Breast epithelium (tissue), 4 donors: ENCODE results near the gene IL36B. TPM values are rescaled to one million over a fixed set of nuclear protein-coding genes. Genes with fewer than 3 reads are reported as not detected.

ENCODE experiments used
- DNase-seq, 2 donors: peaks; one replicate each; pipeline ENCODE4 v3.0.0-alpha.2; 2019; ENCODE audit warnings: low spot score in 2 of 2
- H3K27ac ChIP-seq, 2 donors: fragments of 200-600 bp; sonication (generic) in 1 of 2; one replicate each; pipeline ENCODE4 v1.5.1; 2016 to 2019; ENCODE audit warnings: mild to moderate bottlenecking in 1 of 2
- H3K27me3 ChIP-seq, 2 donors: fragments of 200-600 bp; sonication (generic) in 1 of 2; one replicate each; pipeline versions ENCODE4 v1.5.1 to v1.6.0; 2017 to 2019; ENCODE audit warnings: control low read depth in 1 of 2, mild to moderate bottlenecking in 1 of 2
- H3K36me3 ChIP-seq: fragments of 200-600 bp; one replicate; pipeline ENCODE4 v1.5.1; 2019
- H3K4me1 ChIP-seq, 2 donors: fragments of 200-600 bp; sonication (generic); one replicate each; pipeline ENCODE4 v1.5.1; 2016 to 2019; ENCODE audit warnings: control low read depth in 1 of 2
- H3K4me3 ChIP-seq, 3 donors: fragments of 200-600 bp; sonication (generic); 1 replicate in 2 of 3; 2 replicates in 1 of 3; pipeline ENCODE4 v1.5.1; 2016 to 2019; ENCODE audit warnings: mild to moderate bottlenecking in 3 of 3, moderate library complexity in 2 of 3
- H3K9me3 ChIP-seq, 2 donors: fragments of 200-600 bp; sonication (generic) in 1 of 2; one replicate each; pipeline ENCODE4 v1.5.1; 2016 to 2019; ENCODE audit warnings: control low read depth in 1 of 2
- POLR2A ChIP-seq: fragments of 450-650 bp; IDR thresholded peaks from one replicate; pipeline ENCODE4 v1.6.1; 2016; ENCODE audit warnings: antibody characterized with exemption, mild to moderate bottlenecking, moderate library complexity
- POLR2AphosphoS5 ChIP-seq, 3 donors: sonication (generic); formaldehyde crosslinking; IDR thresholded peaks; one replicate each; pipeline ENCODE4 v1.6.1; 2017; ENCODE audit warnings: antibody characterized with exemption in 3 of 3
- intact Hi-C: fragments of 100-400 bp; cut with DNase I; formaldehyde crosslinking; loops from one replicate; pipeline ENCODE4 v1.15.1; 2023; ENCODE audit warnings: low total_unique reads
- total RNA-seq, 3 donors: library from RNA; depleted of rRNA; stranded (reverse); fragments of >200 nt; gene quantifications; one replicate each; pipeline ENCODE4 v1.1.0, GENCODE V29; 2016
- TF ChIP-seq, protein P1 (sequence below), 3 donors: fragments of 450-650 bp; IDR thresholded peaks; one replicate each; pipeline ENCODE4 v1.5.1; 2016 to 2017; ENCODE audit warnings: antibody characterized with exemption in 3 of 3, mild to moderate bottlenecking in 3 of 3, moderate library complexity in 3 of 3

The IL36B gene
- total RNA-seq, 3 donors from 2014 or later: not detected

DNA sequence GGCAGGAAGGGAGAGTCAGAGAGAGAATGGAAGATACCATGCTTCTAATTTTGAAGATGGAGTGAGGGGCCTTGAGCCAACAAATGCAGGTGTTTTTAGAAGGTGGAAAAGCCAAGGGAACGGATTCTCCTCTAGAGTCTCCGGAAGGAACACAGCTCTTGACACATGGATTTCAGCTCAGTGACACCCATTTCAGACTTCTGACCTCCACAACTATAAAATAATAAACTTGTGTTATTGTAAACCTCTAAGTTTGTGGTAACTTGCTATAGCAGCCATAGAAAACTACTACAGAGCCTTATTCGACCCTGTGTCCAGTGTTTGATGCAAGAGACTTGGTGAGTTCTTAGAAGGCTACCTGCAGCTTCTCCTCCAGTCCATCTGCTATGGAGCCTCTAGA, 22.9 kb upstream of the IL36B start:
- H3K4me1 ChIP-seq: no peaks in the 10 kb centered on the region
- TF ChIP-seq, protein P1, sequence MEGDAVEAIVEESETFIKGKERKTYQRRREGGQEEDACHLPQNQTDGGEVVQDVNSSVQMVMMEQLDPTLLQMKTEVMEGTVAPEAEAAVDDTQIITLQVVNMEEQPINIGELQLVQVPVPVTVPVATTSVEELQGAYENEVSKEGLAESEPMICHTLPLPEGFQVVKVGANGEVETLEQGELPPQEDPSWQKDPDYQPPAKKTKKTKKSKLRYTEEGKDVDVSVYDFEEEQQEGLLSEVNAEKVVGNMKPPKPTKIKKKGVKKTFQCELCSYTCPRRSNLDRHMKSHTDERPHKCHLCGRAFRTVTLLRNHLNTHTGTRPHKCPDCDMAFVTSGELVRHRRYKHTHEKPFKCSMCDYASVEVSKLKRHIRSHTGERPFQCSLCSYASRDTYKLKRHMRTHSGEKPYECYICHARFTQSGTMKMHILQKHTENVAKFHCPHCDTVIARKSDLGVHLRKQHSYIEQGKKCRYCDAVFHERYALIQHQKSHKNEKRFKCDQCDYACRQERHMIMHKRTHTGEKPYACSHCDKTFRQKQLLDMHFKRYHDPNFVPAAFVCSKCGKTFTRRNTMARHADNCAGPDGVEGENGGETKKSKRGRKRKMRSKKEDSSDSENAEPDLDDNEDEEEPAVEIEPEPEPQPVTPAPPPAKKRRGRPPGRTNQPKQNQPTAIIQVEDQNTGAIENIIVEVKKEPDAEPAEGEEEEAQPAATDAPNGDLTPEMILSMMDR (IDR thresholded peaks at IDR 0.05): no peak
- TF ChIP-seq POLR2AphosphoS5 (IDR thresholded peaks at IDR 0.05): no peak
- no peak for TF ChIP-seq POLR2A

DNA sequence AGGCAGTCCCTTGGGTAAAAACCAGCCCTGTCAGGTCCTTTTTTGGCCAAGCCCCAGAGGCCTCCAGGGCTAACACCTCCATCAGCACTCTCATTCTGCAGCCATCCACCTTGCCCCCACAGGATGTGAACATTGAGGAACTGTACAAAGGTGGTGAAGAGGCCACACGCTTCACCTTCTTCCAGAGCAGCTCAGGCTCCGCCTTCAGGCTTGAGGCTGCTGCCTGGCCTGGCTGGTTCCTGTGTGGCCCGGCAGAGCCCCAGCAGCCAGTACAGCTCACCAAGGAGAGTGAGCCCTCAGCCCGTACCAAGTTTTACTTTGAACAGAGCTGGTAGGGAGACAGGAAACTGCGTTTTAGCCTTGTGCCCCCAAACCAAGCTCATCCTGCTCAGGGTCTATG, 22.4 kb upstream of the IL36B start:
- Histone ChIP-seq H3K27ac (no peak overlapping the region), H3K4me1 (no peaks in the 10 kb centered on the region), H3K36me3 (no peaks in the 10 kb centered on the region), H3K9me3 (no peaks in the 10 kb centered on the region), H3K4me3 (no peak overlapping the region), H3K27me3 (no peaks in the 10 kb centered on the region)
- no peak for TF ChIP-seq POLR2A
- TF ChIP-seq POLR2AphosphoS5 (IDR thresholded peaks at IDR 0.05): no peak
- TF ChIP-seq, protein P1 (IDR thresholded peaks at IDR 0.05): no peak
- intact Hi-C loops: no loop called here
- no peak for DNase-seq

More for the DNA sequence above, 22.9 kb upstream of the IL36B start:
- DNase-seq: no peak
- Histone ChIP-seq H3K9me3 (no peaks in the 10 kb centered on the region), H3K27me3 (no peaks in the 10 kb centered on the region), H3K27ac (no peak overlapping the region), H3K36me3 (no peaks in the 10 kb centered on the region), H3K4me3 (no peak overlapping the region)
- intact Hi-C loops: no loop called here

DNA sequence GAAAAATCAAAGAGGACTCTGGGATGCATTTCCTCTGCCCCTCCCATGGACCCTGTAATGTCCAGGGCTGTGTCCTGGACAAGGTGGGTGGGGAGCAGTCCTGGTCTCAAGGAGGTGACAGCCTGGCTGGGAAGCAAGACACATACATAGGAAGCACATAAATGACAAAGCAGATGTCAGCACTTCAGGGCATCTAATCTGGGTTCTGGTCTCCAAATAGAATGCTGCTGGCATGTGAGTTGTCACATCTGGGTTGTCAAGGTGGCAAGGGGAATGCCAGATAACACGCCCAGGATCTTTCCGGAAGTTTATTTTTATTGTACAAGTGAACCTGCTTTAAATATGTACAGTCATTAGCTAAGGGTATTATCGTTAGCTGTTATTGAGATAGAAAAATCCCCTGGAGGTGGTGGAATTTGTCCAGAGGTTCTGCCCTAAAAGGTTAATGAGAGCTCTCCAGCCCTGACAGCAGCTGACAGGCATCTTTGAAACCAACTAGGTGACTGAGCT, 20.7 kb upstream of the IL36B start:
- no peak for DNase-seq
- Histone ChIP-seq H3K27me3 (no peaks in the 10 kb centered on the region), H3K27ac (no peak overlapping the region), H3K9me3 (no peaks in the 10 kb centered on the region), H3K36me3 (no peaks in the 10 kb centered on the region), H3K4me1 (no peaks in the 10 kb centered on the region), H3K4me3 (no peak overlapping the region)
- TF ChIP-seq POLR2AphosphoS5 (IDR thresholded peaks at IDR 0.05): no peak
- no peak for TF ChIP-seq POLR2A
- TF ChIP-seq, protein P1 (IDR thresholded peaks at IDR 0.05): no peak
- intact Hi-C loops: no loop called here

DNA sequence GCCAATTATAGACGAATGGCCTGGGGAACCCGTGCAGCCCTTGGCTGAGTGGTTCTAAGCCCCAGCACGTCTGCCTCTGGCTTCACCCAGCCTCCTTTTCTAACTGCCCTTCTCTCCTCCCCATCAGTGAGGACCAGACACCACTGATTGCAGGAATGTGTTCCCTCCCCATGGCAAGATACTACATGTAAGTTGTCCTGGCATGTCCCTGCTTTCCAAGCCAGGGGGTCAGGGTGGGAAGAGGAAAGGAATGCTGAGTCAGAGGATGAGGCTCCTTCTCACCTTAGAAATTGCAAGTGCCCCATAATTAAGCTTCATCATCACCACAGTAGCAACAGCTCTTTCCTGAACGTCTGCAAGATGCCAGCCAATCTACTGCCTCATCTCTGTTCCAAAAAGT, 19.9 kb upstream of the IL36B start:
- DNase-seq: no peak
- no peaks in the 10 kb centered on the region for H3K27me3 ChIP-seq
- intact Hi-C loops: no loop called here
- no peaks in the 10 kb centered on the region for H3K36me3 ChIP-seq
- H3K27ac ChIP-seq: no peak overlapping the region
- no peaks in the 10 kb centered on the region for H3K9me3 ChIP-seq
- H3K4me1 ChIP-seq: no peaks in the 10 kb centered on the region
- TF ChIP-seq POLR2A (no peak), POLR2AphosphoS5 (IDR thresholded peaks at IDR 0.05) (no peak)
- TF ChIP-seq, protein P1 (IDR thresholded peaks at IDR 0.05): no peak
- H3K4me3 ChIP-seq: no peak overlapping the region

DNA sequence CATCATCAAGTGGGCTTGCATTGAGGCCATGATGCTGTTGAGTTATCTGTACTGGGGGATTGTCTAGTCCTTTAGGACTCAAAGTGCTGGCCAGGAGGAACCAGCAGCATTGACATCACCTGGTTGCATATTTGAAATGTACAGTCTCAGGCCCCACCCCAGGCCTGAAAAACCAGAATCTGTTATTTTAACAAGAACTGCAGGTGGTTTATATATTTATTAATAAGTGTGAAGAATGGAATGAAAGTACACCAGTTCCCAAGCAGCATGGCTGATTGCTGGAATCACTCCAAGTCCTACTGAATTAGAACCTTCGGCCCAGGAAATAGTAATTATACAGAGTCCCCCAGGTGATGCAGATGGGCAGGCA, 17.9 kb upstream of the IL36B start:
- Histone ChIP-seq H3K36me3 (no peaks in the 10 kb centered on the region), H3K4me1 (no peaks in the 10 kb centered on the region), H3K4me3 (no peak overlapping the region), H3K27me3 (no peaks in the 10 kb centered on the region), H3K9me3 (no peaks in the 10 kb centered on the region), H3K27ac (no peak overlapping the region)
- no peak for DNase-seq
- intact Hi-C loops: no loop called here
- TF ChIP-seq, protein P1 (IDR thresholded peaks at IDR 0.05): no peak
- no peak for TF ChIP-seq POLR2AphosphoS5 (IDR thresholded peaks at IDR 0.05)
- no peak for TF ChIP-seq POLR2A
